ENCODE measurements around the gene ITGAE.

Gene ITGAE

GRCh38 chr17:3805581-3805980 lies 4.6 kb upstream of the ITGAE start:
- no peak overlapping the region for H3K4me3 ChIP-seq (ENCODE audit: low read length)
- DNase-seq: no peak
- H3K4me2 ChIP-seq (ENCODE audit: low read depth, low read length): no peak overlapping the region
- no peaks in the 10 kb centered on the region for H4K20me1 ChIP-seq (ENCODE audit: insufficient read depth, low read length)
- H3K36me3 ChIP-seq (replicated peaks; ENCODE audit: insufficient read depth, low read length): no peaks in the 10 kb centered on the region
- no peak for TF ChIP-seq EZH2 (optimal IDR thresholded peaks at IDR 0.05; ENCODE audit: low read depth, low read length)
- TF ChIP-seq CTCF (IDR thresholded peaks at IDR 0.05; ENCODE audit: low read length): no peak
- TF ChIP-seq EZH2phosphoT487 (IDR thresholded peaks at IDR 0.05; ENCODE audit: low read length): no peak
- no peak overlapping the region for H3K27ac ChIP-seq (ENCODE audit: low read length)
- H3K79me2 ChIP-seq (ENCODE audit: low read length): no peaks in the 10 kb centered on the region
- H2AFZ ChIP-seq (ENCODE audit: low read length): no peak overlapping the region
- no peaks in the 10 kb centered on the region for H3K27me3 ChIP-seq (replicated peaks; ENCODE audit: insufficient read depth, low read length)
- no peaks in the 10 kb centered on the region for H3K9me2 ChIP-seq (replicated peaks; ENCODE audit: insufficient read depth, low read length)
- no peak overlapping the region for H3K9ac ChIP-seq (ENCODE audit: low read length)
- no peaks in the 10 kb centered on the region for H3F3A ChIP-seq (ENCODE audit: insufficient read depth, low read length)
- no peaks in the 10 kb centered on the region for H3K4me1 ChIP-seq (ENCODE audit: low read length)
- no peaks in the 10 kb centered on the region for H3K9me3 ChIP-seq (replicated peaks; ENCODE audit: insufficient read depth, low read length)

GRCh38 chr17:3804503-3804931 lies 3.5 kb upstream of the ITGAE start:
- no peak overlapping the region for H3K27ac ChIP-seq (ENCODE audit: low read length)
- TF ChIP-seq CTCF (IDR thresholded peaks at IDR 0.05; ENCODE audit: low read length) (no peak), EZH2 (optimal IDR thresholded peaks at IDR 0.05; ENCODE audit: low read depth, low read length) (no peak), EZH2phosphoT487 (IDR thresholded peaks at IDR 0.05; ENCODE audit: low read length) (no peak)
- no peak overlapping the region for H2AFZ ChIP-seq (ENCODE audit: low read length)
- H3K4me2 ChIP-seq (ENCODE audit: low read depth, low read length): no peak overlapping the region
- no peaks in the 10 kb centered on the region for H3K36me3 ChIP-seq (replicated peaks; ENCODE audit: insufficient read depth, low read length)
- no peaks in the 10 kb centered on the region for H3K9me3 ChIP-seq (replicated peaks; ENCODE audit: insufficient read depth, low read length)
- no peaks in the 10 kb centered on the region for H3K79me2 ChIP-seq (ENCODE audit: low read length)
- H3F3A ChIP-seq (ENCODE audit: insufficient read depth, low read length): no peaks in the 10 kb centered on the region
- no peaks in the 10 kb centered on the region for H3K9me2 ChIP-seq (replicated peaks; ENCODE audit: insufficient read depth, low read length)
- no peak overlapping the region for H3K4me3 ChIP-seq (ENCODE audit: low read length)
- no peaks in the 10 kb centered on the region for H3K4me1 ChIP-seq (ENCODE audit: low read length)
- H3K9ac ChIP-seq (ENCODE audit: low read length): no peak overlapping the region
- no peaks in the 10 kb centered on the region for H4K20me1 ChIP-seq (ENCODE audit: insufficient read depth, low read length)
- no peak for DNase-seq
- no peaks in the 10 kb centered on the region for H3K27me3 ChIP-seq (replicated peaks; ENCODE audit: insufficient read depth, low read length)

GRCh38 chr17:3803308-3803640 lies 2.3 kb upstream of the ITGAE start:
- Histone ChIP-seq H3F3A (ENCODE audit: insufficient read depth, low read length) (no peaks in the 10 kb centered on the region), H3K4me3 (ENCODE audit: low read length) (no peak overlapping the region), H3K9ac (ENCODE audit: low read length) (no peak overlapping the region), H3K79me2 (ENCODE audit: low read length) (no peaks in the 10 kb centered on the region), H3K27me3 (replicated peaks; ENCODE audit: insufficient read depth, low read length) (no peaks in the 10 kb centered on the region), H4K20me1 (ENCODE audit: insufficient read depth, low read length) (no peaks in the 10 kb centered on the region), H3K9me3 (replicated peaks; ENCODE audit: insufficient read depth, low read length) (no peaks in the 10 kb centered on the region), H2AFZ (ENCODE audit: low read length) (no peak overlapping the region), H3K9me2 (replicated peaks; ENCODE audit: insufficient read depth, low read length) (no peaks in the 10 kb centered on the region), H3K4me2 (ENCODE audit: low read depth, low read length) (no peak overlapping the region), H3K4me1 (ENCODE audit: low read length) (no peaks in the 10 kb centered on the region), H3K36me3 (replicated peaks; ENCODE audit: insufficient read depth, low read length) (no peaks in the 10 kb centered on the region), H3K27ac (ENCODE audit: low read length) (no peak overlapping the region)
- no peak for DNase-seq
- TF ChIP-seq CTCF (IDR thresholded peaks at IDR 0.05; ENCODE audit: low read length): no peak
- no peak for TF ChIP-seq EZH2phosphoT487 (IDR thresholded peaks at IDR 0.05; ENCODE audit: low read length)
- TF ChIP-seq EZH2 (optimal IDR thresholded peaks at IDR 0.05; ENCODE audit: low read depth, low read length): no peak
